Vagina (tissue), 2 donors: Measurements from ENCODE around the gene RASSF6. TPM values are rescaled to one million over a fixed set of nuclear protein-coding genes. Genes with fewer than 3 reads are reported as not detected.
"Not testable (repeated sequence)": the region's sequence is repeated elsewhere in the genome, so short reads cannot be mapped to it uniquely, and the experiment has no call there.

Experiments
- DNase-seq, 2 donors: peaks; one replicate each; pipeline ENCODE4 v3.0.0-alpha.2; 2017; ENCODE audit errors: extremely low spot score in 2 of 2
- H3K27ac ChIP-seq: fragments of 200-600 bp; sonication (generic); one replicate; pipeline ENCODE4 v1.5.1; 2019
- H3K27me3 ChIP-seq: fragments of 200-600 bp; sonication (generic); one replicate; pipeline ENCODE4 v1.5.1; 2019
- H3K36me3 ChIP-seq, 2 donors: fragments of 200-600 bp; sonication (generic); one replicate each; pipeline ENCODE4 v1.5.1; 2017 to 2019
- H3K4me1 ChIP-seq: fragments of 200-600 bp; sonication (generic); one replicate; pipeline ENCODE4 v1.5.1; 2019
- H3K4me3 ChIP-seq, 2 donors: fragments of 200-600 bp; sonication (generic); 1 replicate in 1 of 2; 2 replicates in 1 of 2; pipeline ENCODE4 v1.5.1; 2016 to 2019
- H3K9me3 ChIP-seq: fragments of 200-600 bp; sonication (generic); one replicate; pipeline ENCODE4 v1.5.1; 2019
- POLR2A ChIP-seq, 2 donors: fragments of 450-650 bp; IDR thresholded peaks; one replicate each; pipeline ENCODE4 v1.6.1; 2017; ENCODE audit warnings: antibody characterized with exemption in 2 of 2, mild to moderate bottlenecking in 2 of 2, moderate library complexity in 2 of 2
- POLR2AphosphoS5 ChIP-seq, 2 donors: sonication (generic); formaldehyde crosslinking; IDR thresholded peaks; one replicate each; pipeline ENCODE4 v1.9.0; 2017; ENCODE audit warnings: antibody characterized with exemption in 2 of 2, mild to moderate bottlenecking in 2 of 2, low read depth in 1 of 2; ENCODE audit not compliant: insufficient read depth in 1 of 2
- intact Hi-C: fragments of 100-400 bp; cut with DNase I; formaldehyde crosslinking; loops from one replicate; pipeline ENCODE4 v1.15.1; 2023
- total RNA-seq: library from RNA; depleted of rRNA; stranded (reverse); fragments of >200 nt; gene quantifications from one replicate; pipeline ENCODE4 v1.2.3, GENCODE V29; 2016
- TF ChIP-seq, protein P1 (sequence below), 3 experiments: fragments of 450-650 bp in 2 of 3; fragments of 200-600 bp in 1 of 3; sonication (generic) in 1 of 3; IDR thresholded peaks; one replicate each; pipeline ENCODE4 v1.5.1; 2017 to 2019; ENCODE audit warnings: antibody characterized with exemption in 3 of 3, mild to moderate bottlenecking in 2 of 3, moderate library complexity in 2 of 3

The RASSF6 gene, protein sequence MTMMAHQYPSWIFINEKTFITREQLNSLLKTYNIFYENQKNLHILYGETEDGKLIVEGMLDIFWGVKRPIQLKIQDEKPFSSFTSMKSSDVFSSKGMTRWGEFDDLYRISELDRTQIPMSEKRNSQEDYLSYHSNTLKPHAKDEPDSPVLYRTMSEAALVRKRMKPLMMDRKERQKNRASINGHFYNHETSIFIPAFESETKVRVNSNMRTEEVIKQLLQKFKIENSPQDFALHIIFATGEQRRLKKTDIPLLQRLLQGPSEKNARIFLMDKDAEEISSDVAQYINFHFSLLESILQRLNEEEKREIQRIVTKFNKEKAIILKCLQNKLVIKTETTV
- 16.9 TPM for total RNA-seq

DNA sequence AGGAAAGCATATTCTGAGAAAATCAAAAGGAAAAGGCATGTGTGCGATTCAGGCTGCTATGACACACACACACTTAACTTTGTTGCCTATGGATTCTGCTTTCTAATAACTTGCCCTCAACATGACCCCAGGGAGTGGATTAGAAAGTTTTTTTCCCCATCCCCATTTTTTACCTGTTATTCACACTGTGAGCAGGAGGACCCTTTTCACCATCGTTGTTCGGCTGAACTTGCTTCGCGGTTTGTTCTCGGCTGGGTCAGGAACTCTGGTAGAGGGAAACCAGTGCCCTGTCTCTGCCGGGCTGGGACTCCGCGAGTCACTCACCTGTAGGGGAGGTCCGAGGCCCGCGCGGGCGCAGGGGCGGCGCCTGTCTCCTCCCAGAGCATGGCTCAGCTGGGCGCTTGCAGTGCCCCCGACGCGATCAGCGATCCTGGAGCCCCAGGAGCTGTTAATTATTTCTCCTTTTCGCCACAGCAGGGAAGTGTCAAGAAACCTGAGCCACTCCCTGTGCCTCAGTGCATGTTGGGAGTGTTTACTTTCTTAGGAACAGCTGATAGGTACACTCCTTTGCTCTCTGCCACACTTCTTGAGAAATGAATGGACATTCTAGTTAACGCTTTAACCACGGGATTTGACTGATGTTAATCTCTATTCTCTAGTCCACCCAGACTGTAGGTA is at the start of gene RASSF6:
RASSF6 (minus strand) TSS at position 322 of the 678 bp plus-strand sequence. CDS start 8,641 bp downstream, outside the sequence.
- no peaks in the 10 kb centered on the region for H3K9me3 ChIP-seq
- intact Hi-C loops = no loop called here
- no peaks in the 10 kb centered on the region for H3K36me3 ChIP-seq
- DNase-seq = no peak
- no peaks in the 10 kb centered on the region for H3K27me3 ChIP-seq
- peak within 1 kb of the TSS; percentile 22 to 39 for H3K4me3 ChIP-seq
- H3K4me1 ChIP-seq = no peaks in the 10 kb centered on the region
- peak within 1 kb of the TSS; percentile 28 for H3K27ac ChIP-seq
- TF ChIP-seq, protein P1, sequence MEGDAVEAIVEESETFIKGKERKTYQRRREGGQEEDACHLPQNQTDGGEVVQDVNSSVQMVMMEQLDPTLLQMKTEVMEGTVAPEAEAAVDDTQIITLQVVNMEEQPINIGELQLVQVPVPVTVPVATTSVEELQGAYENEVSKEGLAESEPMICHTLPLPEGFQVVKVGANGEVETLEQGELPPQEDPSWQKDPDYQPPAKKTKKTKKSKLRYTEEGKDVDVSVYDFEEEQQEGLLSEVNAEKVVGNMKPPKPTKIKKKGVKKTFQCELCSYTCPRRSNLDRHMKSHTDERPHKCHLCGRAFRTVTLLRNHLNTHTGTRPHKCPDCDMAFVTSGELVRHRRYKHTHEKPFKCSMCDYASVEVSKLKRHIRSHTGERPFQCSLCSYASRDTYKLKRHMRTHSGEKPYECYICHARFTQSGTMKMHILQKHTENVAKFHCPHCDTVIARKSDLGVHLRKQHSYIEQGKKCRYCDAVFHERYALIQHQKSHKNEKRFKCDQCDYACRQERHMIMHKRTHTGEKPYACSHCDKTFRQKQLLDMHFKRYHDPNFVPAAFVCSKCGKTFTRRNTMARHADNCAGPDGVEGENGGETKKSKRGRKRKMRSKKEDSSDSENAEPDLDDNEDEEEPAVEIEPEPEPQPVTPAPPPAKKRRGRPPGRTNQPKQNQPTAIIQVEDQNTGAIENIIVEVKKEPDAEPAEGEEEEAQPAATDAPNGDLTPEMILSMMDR (IDR thresholded peaks at IDR 0.05) = no peak
- no peak for TF ChIP-seq POLR2A (IDR thresholded peaks at IDR 0.05)
- TF ChIP-seq POLR2AphosphoS5 (IDR thresholded peaks at IDR 0.05; ENCODE audit: insufficient read depth in 1 of 2, low read depth in 1 of 2) = peak in 1 of 2 donors; percentile 35

DNA sequence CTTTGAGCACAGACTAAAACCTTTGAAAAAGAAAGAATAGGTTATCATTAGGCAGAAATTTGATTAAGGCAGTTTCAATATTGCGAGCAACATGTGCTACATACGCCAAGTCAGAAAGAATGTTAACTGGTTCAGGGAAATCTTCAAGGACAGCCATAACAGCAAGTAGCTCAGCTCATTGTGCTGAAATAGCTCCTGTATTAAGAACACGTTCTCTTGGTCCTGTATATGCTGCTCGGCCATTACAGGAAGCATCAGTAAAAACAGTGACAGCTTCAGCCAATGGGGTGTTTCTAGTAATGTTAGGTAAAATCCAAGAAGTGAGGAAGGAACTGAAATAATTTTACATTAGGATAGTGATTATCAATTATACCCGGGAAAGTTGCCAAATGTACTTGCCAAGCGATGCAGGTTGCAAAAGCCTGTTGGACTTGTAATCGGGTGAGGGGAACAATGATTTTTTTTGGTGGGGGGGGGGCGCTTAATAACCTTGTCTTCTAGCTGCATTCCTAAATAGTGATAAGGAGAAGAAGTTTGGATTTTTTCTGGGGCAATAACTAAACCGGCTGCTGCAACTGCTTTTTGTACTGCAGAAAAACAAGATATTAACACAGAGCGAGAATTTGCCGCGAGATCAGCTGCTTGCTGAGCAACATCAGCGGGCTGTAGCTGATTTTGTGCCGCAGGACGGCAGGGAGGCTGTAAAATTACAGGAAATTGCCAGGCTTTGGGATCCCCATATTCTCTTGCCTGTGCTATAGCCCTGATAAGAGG is 49.4 kb upstream of the RASSF6 start:
- TF ChIP-seq, protein P1 (IDR thresholded peaks at IDR 0.05) = no peak
- TF ChIP-seq POLR2A (IDR thresholded peaks at IDR 0.05) (no peak), POLR2AphosphoS5 (IDR thresholded peaks at IDR 0.05; ENCODE audit: insufficient read depth in 1 of 2, low read depth in 1 of 2) (no peak)
- peaks cover 15% of the 10 kb centered on the region for H3K4me1 ChIP-seq
- H3K9me3 ChIP-seq = no peaks in the 10 kb centered on the region
- no peak for DNase-seq
- peak overlapping the region in 1 of 2 donors; percentile 4 for H3K4me3 ChIP-seq
- intact Hi-C loops = loop anchor here (10.0 kb wide), 1 partner anchor 465 kb away; no protein-coding TSS in a partner anchor
- peak overlapping the region; percentile 50 for H3K27ac ChIP-seq
- no peaks in the 10 kb centered on the region for H3K36me3 ChIP-seq
- H3K27me3 ChIP-seq = no peaks in the 10 kb centered on the region

DNA sequence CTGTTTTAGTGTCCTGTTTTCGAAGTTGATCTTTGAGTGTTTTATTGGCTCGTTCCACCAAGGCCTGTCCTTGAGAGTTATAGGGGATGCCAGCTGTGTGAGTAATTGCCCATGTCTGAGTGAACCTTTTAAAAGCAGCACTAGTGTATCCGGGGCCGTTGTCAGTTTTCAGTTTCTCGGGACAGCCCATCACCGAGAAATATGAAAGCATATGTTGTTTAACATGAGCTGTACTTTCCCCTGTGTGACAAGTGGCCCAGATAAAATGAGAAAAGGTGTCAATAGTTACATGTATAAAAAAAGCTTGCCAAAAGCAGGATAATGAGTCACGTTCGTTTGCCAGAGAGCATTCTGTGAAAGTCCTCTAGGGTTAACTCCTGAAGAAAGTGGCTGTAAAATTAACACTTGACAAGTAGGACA is 48.6 kb upstream of the RASSF6 start:
- no peak for TF ChIP-seq POLR2A (IDR thresholded peaks at IDR 0.05)
- TF ChIP-seq, protein P1 (IDR thresholded peaks at IDR 0.05) = no peak
- TF ChIP-seq POLR2AphosphoS5 (IDR thresholded peaks at IDR 0.05; ENCODE audit: insufficient read depth in 1 of 2, low read depth in 1 of 2) = no peak
- Histone ChIP-seq H3K36me3 (no peaks in the 10 kb centered on the region), H3K4me3 (peak overlapping the region; percentile 4 to 16), H3K9me3 (no peaks in the 10 kb centered on the region), H3K27ac (peak overlapping the region; percentile 50), H3K27me3 (no peaks in the 10 kb centered on the region), H3K4me1 (peaks cover 15% of the 10 kb centered on the region)
- DNase-seq = no peak
- intact Hi-C loops = loop anchor here (10.0 kb wide), 1 partner anchor 466 kb away; no protein-coding TSS in a partner anchor

DNA sequence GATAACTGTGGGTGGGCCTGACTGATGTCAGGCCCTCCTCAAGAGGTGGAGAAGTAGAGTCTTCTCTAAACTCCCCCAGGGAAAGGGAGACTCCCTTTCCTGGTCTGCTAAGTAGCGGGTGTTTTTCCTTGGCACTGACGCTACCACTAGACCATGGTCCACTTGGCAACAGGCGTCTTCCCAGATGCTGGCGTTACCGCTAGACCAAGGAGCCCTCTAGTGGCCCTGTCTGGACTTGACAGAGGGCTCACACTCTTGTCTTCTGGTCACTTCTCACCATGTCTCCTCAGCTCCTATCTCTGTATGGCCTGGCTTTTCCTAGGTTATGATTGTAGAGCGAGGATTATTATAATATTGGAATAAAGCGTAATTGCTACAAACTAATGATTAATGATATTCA is 45.7 kb upstream of the RASSF6 start:
- H3K4me1 ChIP-seq = peaks cover 15% of the 10 kb centered on the region
- intact Hi-C loops = loop anchor here (10.0 kb wide), 1 partner anchor 469 kb away; no protein-coding TSS in a partner anchor

DNA sequence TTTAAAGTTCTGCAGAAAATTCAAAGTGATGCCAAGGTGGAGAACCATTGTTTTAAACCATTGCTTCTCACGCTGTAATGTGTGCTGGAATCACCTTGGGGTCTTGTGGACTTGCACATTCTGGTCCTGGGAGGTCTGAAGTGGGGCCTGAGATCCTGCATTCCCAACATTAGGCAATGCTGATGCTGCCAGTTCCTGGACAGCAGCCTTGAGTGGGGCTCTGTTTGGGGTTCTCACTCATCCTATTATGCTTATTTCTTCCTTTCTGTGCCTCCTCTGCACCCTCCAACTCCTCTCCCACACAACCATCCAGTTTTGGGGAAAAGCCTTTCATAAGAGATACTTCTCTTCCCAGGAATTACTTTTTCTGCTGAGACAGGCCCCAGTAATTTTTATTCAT is 44.2 kb upstream of the RASSF6 start:
- Histone ChIP-seq H3K9me3 (no peaks in the 10 kb centered on the region), H3K27me3 (no peaks in the 10 kb centered on the region), H3K27ac (no peak overlapping the region), H3K4me3 (no peak overlapping the region), H3K36me3 (no peaks in the 10 kb centered on the region), H3K4me1 (peaks cover 8% of the 10 kb centered on the region)
- TF ChIP-seq POLR2A (IDR thresholded peaks at IDR 0.05) (no peak), POLR2AphosphoS5 (IDR thresholded peaks at IDR 0.05; ENCODE audit: insufficient read depth in 1 of 2, low read depth in 1 of 2) (no peak)
- TF ChIP-seq, protein P1 (IDR thresholded peaks at IDR 0.05) = no peak
- no peak for DNase-seq
- intact Hi-C loops = loop anchor here (10.0 kb wide), 1 partner anchor 470 kb away; no protein-coding TSS in a partner anchor

More for the DNA sequence above, 45.7 kb upstream of the RASSF6 start:
- not testable (repeated sequence) for DNase-seq, H3K9me3 ChIP-seq, H3K27me3 ChIP-seq, H3K36me3 ChIP-seq, H3K27ac ChIP-seq, H3K4me3 ChIP-seq
